H1 (cell line): Measurements from ENCODE around the gene VMP1. TPM values are rescaled to one million over a fixed set of nuclear protein-coding genes. Genes with fewer than 3 reads are reported as not detected.

Experiments used
- GABPA ChIP-seq: IDR thresholded peaks from 2 replicates; pipeline ENCODE4 v1.6.1; 2011; ENCODE audit warnings: mild to moderate bottlenecking, low read length, moderate library complexity, borderline replicate concordance; ENCODE audit not compliant: insufficient read depth
- POLR2A ChIP-seq, 2 experiments: IDR thresholded peaks; 1 replicate in 1 of 2; 2 replicates in 1 of 2; pipeline ENCODE4 v1.6.1; 2011; ENCODE audit warnings: low read depth in 2 of 2, low read length in 2 of 2, mild to moderate bottlenecking in 2 of 2; ENCODE audit errors: control extremely low read depth in 1 of 2
- POLR2AphosphoS5 ChIP-seq: IDR thresholded peaks from 2 replicates; pipeline ENCODE4 v1.6.1; 2011; ENCODE audit warnings: low read depth, low read length
- RAD21 ChIP-seq, 2 experiments: IDR thresholded peaks in 1 of 2; conservative IDR thresholded peaks in 1 of 2; 2 replicates each; pipeline ENCODE4 v1.6.1; 2011; ENCODE audit warnings: low read depth in 2 of 2, low read length in 2 of 2, improper control_type of control experiment in 1 of 2, inconsistent platforms in 1 of 2, mild to moderate bottlenecking in 1 of 2, moderate library complexity in 1 of 2
- SRF ChIP-seq: IDR thresholded peaks from 2 replicates; pipeline ENCODE4 v1.6.1; 2011; ENCODE audit warnings: mild to moderate bottlenecking, low read depth, low read length, moderate library complexity
- TCF12 ChIP-seq: IDR thresholded peaks from 2 replicates; pipeline ENCODE4 v1.6.1; 2011; ENCODE audit warnings: low read depth, mild to moderate bottlenecking, low read length
- polyA plus RNA-seq, 7 experiments: library from polyadenylated mRNA; depleted of rRNA in 3 of 7; stranded (reverse) in 5 of 7; unstranded in 2 of 7; fragments of >200 nt in 5 of 7; fragments of 200-250 nt in 2 of 7; gene quantifications; 1 replicate in 5 of 7; 2 replicates in 1 of 7; 4 replicates in 1 of 7; pipeline versions ENCODE4 v1.2.1 to v1.2.3, GENCODE V29; 2011 to 2013; ENCODE audit warnings: missing spikeins in 2 of 7, mixed read lengths in 2 of 7
- total RNA-seq: library from RNA; stranded (reverse); fragmentation: NEBNext Ultra II Directional; extraction: Animal tissue kit (Norgen Biotek cat#: 25700); gene quantifications from 2 replicates; pipeline ENCODE4 v1.2.1, GENCODE V29; 2021

The VMP1 gene
- total and polyA plus RNA-seq, 2 of the 8 experiments (the other 6 are each of a cell fraction or from before 2014, with no cell fraction given) = 45.0 to 92.7 TPM

GRCh38 chr17:59756236-59756818 is 48.9 kb downstream of the VMP1 start (continued):
- no peak for TF ChIP-seq TCF12
- TF ChIP-seq GABPA = no peak
- TF ChIP-seq POLR2AphosphoS5 = no peak
- TF ChIP-seq POLR2A (IDR thresholded peaks at IDR 0.05; ENCODE audit: control extremely low read depth in 1 of 2, low read depth in 2 of 2, low read length in 2 of 2) = no peak
- TF ChIP-seq SRF = no peak
- TF ChIP-seq RAD21 (IDR thresholded peaks at IDR 0.05 in 1 of 2, conservative IDR thresholded peaks at IDR 0.05 in 1 of 2; ENCODE audit: low read depth in 2 of 2, low read length in 2 of 2) = no peak
